NCI-H446 (cell line): ENCODE results near the gene SMARCD1.
A peak's percentile ranks its signal among the peaks of the same experiment; 100 is the strongest.

ENCODE experiments used
- DNase-seq, 2 experiments: peaks; one replicate each; lab custom pipeline; 2025; lab: John Stamatoyannopoulos, UW

Gene SMARCD1

DNA sequence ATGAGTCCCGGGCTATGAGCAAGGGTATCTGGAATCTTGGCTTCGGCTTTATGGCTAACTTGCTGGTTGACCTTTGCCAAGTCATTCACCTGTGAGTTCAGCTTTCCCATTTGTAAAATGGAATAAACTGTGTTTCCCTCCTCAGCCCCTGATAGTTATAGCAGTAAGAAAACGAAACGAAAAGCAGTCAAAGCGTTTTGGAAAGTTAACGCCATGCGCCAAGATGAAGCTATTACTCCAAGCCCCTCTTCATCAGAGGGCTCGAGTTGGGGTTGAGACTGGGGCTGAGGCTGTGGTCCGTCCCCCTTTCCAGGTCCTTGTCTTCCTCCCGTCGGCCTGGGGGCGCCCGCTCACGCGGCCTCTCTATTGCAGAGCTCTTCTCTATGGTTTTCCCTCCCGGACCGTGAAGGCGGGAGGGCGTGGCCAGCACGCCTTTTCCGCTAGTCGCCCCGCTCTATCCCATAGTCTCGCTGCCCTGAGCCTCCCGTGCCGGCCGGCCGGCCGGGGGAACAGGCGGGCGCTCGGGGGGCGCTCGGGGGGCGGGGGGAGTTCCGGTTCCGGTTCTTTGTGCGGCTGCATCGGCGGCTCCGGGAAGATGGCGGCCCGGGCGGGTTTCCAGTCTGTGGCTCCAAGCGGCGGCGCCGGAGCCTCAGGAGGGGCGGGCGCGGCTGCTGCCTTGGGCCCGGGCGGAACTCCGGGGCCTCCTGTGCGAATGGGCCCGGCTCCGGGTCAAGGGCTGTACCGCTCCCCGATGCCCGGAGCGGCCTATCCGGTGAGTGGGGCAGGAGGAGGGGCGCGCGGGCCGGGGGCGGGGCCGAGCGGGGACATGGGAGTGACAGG, at the start of gene SMARCD1:
Gene SMARCD1 (plus strand): TSS at position 568 of the 840 bp plus-strand sequence. CDS start 28 bp downstream, at position 596.
- peak; percentile 84 to 95 for DNase-seq

DNA sequence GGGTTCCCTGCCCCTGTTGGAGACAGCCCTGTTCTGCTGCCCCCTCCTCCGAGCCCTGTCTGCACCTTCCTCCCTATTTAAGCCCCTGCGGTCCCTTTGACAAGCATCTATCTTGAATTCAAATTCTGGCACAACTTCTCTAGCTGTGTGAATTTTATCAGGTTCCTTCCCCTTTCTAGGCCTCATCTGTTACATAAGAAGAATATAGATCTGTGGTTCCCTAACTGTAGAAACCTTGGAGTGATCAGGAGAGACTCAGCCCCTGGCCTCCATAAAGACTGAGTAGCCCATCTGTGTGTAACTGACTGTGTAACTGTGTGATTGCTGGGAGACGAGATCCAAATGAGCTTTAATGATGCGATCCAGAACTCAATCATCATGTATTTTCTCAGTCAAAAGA, 46.8 kb upstream of the SMARCD1 start:
- DNase-seq: no peak

DNA sequence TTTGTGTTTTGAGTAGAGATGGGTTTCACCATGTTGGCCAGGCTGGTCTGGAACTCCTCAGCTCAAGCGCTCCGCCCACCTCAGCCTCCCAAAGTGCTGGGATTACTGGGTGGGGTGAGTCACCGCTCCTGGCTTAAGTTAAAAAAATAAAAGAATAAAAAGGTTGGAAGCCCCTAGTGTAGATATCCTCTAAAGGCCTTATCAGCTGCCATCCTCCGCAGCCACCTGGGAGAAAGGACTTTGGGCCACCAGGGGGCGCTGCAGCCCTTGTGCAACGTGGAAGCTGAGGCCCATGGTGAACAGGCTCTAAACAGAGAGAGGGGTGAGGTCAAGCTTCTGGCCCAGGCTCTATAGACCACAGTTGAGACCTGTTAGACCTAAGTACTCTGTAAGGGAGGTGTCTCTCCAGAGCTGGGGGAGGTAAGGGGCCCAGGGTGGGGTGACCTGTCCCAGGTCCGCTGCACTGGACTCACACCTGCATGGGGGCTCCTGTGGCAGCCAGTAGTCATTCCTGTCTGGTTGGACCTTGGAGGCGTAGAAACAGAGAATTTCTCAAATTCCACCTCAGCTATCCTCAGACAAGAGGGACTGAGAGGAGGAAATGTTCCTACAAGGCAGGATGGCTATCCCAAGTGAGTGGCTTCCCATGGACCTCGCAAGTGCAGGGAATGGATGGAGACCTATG, 45.8 kb upstream of the SMARCD1 start:
- DNase-seq: peak; percentile 49 to 72

DNA sequence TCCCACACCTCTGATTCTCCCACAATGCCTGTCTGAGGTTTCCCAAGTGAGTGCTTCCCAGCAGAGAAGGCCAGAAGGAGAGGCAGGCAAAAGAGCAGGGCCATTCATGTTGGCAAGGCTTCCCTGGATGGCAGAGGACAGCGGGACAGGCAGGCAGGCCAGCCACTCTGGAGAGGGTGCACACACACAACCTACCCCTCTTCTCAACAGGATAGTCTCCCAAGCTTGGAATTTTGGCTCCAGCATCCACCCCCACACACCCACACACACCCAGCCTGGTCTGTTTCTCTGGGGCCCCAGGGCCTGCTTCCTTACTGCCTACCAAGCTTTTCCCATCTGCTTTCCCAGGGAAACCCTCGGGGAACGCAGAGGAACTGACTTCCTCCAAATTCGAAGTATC, 44.5 kb upstream of the SMARCD1 start:
- DNase-seq: no peak

DNA sequence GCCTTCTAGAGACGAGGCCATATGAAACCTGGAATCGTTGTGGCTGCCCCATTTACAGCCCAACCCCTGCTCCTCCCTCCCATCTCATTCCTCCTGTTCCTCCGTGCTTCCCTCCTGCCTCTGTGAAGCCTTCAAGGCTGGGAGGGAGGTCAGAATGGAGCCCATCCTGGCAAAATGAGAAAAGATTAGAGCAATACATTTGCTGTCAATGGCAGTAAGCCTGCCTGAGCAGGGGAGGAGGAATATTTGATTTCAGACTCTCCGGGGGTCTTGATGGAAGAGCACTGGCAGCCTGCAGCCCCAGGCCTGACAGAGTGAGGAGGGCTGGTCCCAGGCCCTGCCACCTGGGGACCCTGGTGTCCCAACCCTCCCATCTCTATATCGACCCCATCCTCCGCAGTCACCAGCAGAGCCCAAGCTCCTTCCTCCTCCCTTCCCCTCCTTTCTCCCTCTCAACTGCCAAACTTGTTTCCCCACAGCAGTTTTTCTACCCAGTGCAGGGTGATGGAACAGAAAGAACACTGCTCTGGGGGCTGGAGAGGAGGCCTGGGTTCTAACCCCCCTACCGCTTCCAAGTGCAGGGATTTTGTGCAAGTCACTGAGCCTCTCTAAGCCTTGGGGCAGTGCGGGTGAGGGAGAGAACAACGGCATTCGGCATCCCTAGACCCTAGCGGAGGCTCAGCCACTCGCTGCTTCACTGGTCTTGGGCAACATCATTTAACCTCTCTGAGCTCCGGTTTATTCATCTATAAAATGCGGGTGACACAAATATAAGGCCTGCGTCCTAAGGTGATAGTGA, 43.9 kb upstream of the SMARCD1 start:
- no peak for DNase-seq

DNA sequence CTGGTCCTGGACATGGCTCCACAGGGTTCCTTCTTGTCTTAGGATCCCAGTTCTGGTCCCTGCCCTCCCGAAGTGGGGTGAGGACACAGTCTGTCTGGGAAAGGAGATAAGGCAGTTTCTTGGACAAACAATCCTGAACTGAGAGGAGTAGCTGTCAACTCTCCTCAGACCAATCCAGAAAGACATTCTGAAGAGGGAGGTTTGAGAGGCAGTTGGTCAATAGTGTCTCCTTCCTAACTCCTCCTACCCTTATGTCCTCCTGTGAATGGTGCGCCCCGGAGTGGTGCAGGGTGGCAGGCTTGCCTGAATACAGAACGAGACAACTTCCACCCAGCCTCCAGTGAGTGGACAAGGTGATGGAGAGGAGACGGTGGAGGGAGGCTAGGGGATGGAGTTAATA, 43.2 kb upstream of the SMARCD1 start:
- DNase-seq: no peak

DNA sequence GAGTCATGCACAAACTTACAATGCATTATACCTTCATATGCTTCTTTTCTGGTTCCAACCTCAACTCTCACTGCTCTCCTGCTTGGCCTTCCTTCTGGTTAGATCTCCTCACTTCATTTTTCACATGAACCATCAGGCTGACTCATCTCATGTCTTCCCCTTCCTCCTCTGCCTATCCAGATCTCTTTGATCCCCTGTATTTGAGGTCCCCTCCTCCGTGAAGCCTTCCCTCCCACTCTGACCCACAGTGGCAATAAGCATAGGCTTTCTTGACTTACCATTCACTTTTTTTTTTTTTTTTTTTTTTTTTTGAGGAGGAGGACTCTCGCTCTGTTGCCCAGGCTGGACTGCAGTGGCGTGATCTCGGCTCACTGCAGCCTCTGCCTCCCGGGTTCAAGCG, 42.4 kb upstream of the SMARCD1 start:
- no peak for DNase-seq

DNA sequence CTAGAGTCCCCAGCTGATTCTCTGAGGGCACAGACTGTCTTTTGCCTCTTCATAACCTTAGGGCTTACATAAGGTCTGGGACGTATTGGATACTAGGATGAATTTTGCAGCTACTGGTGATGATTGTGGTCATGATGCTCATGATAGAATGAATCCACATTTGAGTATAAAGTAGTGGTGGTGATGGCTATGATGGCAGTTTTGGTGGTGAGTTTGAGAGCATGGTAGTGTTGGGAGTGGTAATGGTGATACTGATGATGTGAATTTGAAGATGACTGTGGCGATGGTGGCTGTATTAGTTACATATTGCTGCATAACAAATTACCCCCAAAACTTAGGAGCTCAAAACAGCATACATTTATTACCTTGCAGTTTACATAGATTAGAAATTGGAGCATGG, 41.8 kb upstream of the SMARCD1 start:
- DNase-seq: no peak

DNA sequence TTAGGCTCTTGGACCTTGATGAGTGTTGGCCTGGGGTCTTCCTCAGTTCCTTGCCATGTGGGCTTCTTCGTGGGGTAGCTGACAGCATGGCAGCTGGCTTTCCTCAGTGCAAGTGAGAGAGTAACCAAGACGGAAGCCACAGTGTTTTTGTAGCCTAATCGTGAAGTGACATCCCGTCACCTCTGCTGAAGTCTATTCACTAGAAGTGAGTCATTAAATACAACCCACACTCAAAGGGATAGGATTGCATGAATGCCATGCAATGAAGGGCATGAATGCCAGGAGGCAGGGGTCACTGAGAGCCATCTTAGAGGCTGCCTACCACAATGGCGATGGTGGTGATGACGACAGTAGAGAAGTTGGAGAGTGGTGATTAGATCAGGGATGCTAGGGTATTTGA, 41.3 kb upstream of the SMARCD1 start:
- DNase-seq: no peak

DNA sequence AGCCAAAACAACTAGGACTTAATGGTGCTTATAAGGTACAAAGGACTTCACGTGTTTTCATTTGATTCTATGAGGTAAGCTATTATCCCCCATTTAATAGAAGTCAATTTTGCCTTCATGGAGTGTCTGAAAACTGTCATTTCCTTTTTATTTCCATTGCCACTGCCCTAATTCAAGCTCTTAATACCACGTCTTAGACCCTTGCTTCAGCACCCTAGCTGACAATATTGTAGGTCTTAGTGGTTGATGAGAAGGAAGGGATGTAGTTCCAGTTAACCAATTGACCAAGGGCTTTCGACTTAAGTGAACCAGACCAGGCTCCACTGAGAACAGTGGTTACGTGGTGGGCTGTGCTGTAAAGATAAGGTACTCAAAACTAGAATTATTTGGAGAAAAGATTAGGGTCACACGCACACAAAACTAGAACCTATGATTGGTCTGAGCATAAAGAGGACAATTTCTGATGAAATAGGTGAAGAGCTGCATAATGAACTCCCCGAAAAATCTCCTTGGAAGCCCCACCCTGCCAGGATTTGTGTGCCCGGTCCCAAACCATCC, 37.4 kb upstream of the SMARCD1 start:
- no peak for DNase-seq

DNA sequence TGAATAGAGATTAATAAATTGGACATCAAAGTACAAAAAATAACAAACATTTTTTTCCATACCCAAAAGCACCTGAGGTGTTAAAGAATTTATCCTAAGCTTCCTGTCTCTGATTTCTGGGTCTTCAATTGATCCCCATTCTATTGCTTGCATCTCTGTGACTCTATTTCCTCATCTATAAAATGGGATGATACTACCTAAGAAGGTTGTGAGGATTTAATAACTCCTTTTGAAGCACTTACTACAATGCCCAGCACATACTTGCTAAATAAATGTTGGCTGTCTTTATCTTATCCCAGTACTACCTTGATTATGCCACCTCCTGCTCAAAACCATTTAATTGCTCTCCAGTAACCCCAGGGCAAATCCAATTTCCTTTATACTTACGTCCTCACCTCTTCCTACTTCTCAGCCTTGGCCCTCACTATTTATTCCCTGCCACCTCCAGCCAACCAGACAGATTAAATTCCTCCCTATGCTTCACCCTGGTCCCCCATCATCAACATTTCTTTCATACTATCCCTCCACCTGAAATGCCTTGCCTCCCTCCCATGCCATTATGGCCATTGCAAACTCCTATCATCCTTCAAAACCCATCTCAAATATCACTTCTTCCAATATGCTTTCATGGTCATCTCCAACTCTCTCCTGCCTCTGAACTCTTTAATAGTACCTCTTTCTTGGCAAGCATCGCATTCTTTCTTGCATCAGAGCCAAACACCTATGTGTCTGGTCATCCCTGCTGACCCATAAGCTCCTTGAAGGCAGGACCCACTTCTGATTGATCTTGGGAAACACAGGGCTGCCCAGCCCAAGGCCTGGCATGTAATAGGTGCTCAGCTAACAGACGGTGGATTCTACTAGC, 35.7 kb upstream of the SMARCD1 start:
- no peak for DNase-seq

DNA sequence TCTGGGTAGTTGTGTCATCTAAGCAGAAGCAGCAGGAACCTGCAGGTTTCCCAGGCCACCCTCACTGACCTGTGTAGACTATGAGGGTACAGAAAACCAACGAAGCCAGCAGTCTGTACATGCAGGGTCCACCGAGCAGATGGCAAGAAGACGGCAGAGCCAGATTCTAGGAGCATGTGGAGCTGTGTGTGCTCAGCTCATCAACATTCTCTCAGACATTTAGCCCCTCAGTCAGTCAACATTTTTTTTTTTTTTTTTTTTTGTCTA, 35.1 kb upstream of the SMARCD1 start:
- no peak for DNase-seq

DNA sequence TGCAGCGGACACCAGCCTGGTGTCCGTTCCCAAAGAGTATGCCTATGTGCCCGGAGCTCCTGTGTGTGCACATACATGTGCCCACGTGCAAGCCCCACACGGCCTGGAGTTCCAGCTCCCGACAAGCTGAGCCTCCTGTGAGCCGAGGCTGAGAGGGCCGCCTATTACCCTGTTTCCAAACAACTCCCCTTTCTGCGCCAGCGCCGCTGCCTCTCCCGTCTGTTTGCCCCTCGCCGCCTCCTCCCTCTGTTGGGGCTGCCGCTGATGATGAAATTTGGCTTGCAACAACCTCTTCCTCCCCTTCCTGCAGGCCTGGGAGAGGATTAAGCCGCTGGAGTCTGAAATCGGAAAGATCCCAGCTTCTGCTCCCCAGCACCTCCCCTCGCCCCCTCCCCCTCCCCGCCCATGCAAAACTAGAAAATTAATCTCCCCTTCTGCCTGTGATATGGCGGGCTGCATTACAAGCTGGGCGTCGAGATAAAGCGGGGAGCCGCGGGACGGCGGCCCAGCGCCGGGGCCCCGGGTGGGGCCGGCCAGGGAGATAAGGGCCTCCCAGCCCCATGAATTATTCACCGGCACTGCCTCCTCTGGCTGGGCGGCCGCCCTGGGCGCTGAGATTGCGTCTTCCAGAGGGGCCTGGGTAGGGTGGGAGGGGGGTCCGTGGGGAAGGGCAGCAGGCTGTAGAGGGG, 34.6 kb upstream of the SMARCD1 start:
- DNase-seq: no peak

DNA sequence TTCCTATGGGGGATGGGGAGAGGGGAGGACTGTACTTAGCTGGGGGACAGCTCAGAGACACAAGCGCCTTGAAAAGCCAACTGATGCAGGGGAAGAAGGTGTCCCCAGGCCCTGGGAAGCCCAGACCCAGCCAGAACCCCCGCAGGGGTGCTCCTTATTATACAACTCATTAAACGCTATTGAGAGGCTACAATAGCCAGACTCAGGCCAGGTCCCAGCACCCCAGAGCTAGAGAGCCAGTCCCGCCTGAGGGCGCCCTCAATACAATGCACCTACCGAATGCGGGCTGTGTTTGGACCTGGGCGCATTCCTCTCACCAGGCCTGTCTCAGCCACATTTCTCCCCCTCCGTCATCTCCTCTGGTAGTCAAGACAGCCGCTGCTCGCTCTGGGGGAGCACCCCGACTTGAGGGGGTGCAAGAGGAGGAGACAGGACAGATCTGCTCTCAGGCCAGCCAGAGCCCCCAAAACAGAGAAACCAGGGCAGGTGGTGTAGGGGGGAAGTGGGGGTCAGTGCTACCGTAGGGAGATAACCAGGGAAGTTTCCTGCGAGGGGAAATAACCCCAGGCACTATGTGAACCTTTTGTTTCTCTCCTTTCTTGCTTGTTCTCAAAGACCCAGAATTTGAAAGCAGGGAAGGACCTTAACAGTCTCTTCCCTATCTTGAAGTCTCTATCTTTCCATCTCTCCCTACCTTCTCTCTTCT, 33.9 kb upstream of the SMARCD1 start:
- DNase-seq: no peak

DNA sequence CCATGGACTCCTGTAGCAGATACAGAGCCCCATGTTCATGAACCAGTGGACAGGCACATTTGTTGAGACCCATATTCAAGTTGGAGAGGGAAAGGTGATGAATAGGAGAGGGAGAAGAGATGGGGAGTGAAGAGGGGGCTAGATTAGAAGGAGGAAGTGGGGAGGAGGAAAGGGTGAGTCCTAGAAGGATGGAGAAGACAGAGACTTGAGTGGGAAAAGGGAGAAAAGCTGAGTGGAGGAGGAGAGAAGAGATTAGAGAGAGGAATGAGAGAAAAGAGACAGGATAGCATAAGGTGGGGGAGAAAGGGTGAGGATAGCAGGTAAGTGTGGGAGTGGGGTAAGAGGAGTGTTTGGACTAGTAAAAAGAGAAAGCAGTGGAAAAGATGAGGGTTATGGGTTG, 32.6 kb upstream of the SMARCD1 start:
- DNase-seq: no peak

DNA sequence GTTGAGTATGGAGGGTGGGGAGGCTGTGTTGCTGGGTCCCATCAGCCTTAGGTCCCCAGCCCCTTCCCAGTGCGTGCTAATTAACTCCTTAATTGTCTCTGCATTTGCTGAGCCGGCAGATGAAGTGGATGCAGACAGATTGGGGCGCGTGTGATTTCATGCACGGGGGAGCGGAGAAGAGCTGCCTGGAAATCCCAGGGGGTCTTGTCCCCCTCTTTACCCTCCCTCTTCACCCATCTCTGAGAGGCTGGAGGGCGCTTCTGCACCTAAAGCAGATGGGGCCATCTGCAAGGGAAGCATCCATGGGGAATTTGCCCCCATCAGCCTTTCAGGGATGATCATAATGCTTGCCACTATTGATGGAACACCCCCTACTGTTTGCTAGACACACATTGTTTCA, 32.2 kb upstream of the SMARCD1 start:
- DNase-seq: no peak

DNA sequence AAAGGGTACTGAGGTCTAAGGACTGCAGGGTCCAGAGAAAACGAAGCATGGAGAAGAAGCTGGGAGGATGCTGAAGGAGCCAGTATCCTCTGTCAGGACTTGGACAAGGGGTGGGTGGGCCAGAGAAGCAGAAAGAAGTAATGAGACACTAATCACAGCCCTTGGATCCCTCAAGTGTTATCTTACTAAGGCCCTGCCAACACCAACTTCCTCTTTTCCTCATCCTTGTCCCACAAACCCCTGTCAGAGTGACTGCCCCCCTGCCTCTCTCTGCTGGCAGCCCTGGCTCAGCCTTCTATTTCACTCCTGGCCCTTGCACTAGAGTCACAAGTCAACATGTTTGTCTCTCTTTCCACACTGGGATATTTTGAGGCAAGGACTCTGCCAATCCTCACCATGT, 31.6 kb upstream of the SMARCD1 start:
- DNase-seq: no peak

DNA sequence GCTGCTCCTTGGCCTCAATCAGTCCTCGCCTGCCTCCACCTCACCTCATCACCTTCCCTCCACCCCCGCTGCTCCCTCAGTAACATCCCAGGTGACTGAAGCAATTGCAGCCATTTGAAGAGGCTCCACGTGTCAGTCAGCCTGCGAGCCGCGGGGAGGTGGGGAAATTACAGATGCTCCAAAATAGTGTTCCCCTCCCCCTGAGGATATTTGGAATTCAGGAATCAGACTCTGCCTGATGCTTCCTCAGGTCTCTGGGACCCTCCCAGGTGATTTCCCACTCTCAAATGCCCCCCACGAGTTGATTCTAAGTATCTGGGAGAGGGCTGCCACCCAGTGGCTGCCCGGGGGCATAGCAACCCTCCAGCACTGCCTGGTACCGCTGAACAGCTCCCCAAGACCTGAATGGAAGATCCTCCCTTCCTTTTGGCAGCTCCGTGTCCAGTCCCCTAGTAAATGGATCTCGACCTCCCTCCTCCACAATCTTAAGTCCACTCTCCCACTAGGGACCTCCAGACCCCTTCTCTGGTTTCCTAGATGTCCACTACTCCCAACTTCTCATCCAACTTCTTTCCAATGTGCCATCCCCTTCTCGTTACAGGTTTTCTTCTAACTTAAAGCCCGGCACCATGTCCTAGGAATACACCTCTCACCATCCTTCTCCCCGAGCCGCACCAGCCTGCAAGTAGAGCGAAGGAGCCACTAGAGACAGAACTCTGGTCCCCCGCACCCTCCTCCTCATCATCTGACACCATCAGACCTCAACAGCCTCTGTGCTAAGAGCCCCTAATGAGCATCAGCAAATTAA, 29.1 kb upstream of the SMARCD1 start:
- DNase-seq: peak in 1 of 2 experiments; percentile 53

DNA sequence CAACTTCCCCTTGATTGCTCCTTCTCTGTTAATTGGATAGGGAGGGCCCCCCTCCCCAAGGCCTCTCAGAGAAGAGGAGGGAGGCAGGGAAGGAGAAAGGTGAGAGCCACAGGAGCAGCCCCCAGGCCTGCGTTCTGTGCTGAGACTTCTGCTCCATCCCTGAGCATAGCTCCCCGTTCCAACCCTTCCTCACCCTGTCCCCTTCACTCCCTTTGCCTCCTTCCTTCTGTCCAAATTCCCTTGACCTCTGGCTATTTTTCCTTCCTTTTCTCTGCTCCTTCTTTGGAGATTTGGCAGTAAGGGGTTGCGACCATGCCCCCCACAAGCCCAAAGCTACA, 28.5 kb upstream of the SMARCD1 start:
- DNase-seq: no peak
